Erythroblast (primary cell): ENCODE data around the gene ZNF860.

Experiments
- GATA1 ChIP-seq: IDR thresholded peaks from 2 replicates; pipeline ENCODE4 v1.6.1; 2011; ENCODE audit warnings: low read depth, mild to moderate bottlenecking, control low read depth, low read length, moderate library complexity
- POLR2A ChIP-seq: IDR thresholded peaks from 2 replicates; pipeline ENCODE4 v1.6.1; 2011; ENCODE audit warnings: mild to moderate bottlenecking, low read length

DNA sequence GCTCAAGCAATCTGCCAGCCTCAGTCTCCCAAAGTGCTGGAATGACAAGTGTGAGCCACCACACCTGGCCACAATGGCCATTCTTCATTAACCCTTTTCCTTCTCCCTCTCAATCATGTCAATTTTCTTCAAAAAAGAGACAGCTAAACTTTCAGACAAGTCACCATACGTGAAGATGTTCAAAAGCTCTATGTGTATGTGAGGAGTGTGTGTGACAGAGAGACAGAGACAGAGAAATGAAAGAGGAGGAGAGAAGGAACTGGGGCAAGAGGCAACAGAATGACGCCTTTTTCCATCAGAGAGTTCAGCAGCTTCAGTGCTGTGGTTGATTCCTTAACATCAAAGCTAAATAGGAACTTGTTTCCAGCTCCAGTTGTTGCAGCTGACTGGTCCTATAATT lies 27.9 kb upstream of the ZNF860 start:
- no peak for TF ChIP-seq POLR2A
- TF ChIP-seq GATA1: no peak
